A549 (cell line): ENCODE results near the gene CYP4Z1. TPM values are rescaled to one million over a fixed set of nuclear protein-coding genes. Genes with fewer than 3 reads are reported as not detected.
A peak's percentile ranks its signal among the peaks of the same experiment; 100 is the strongest.

Source experiments
- ATAC-seq, 2 experiments: fragments of 200-7000 bp in 1 of 2; fragments of >200 bp in 1 of 2; cut with Nextera tagmentation in 1 of 2; cut with Tn5 transposase in 1 of 2; 3 replicates each; pipeline versions ENCODE4 v1.8.0 to v1.9.1; 2018 to 2020; ENCODE audit warnings: mild to moderate bottlenecking in 1 of 2, moderate library complexity in 1 of 2
- CTCF ChIA-PET: fragments of 300-600 bp; sonication (Branson Sonifier 250); formaldehyde crosslinking; extraction: SDS; loops from one replicate; lab custom pipeline; 2021; ENCODE audit warnings: antibody characterized with exemption, inconsistent platforms; lab: Yijun Ruan, JAX
- POLR2A ChIA-PET: fragments of 350-600 bp; formaldehyde crosslinking; extraction: SDS; loops from one replicate; lab custom pipeline; 2021; ENCODE audit warnings: antibody characterized with exemption, inconsistent platforms; lab: Yijun Ruan, JAX
- DNase-seq, 2 experiments: peaks; one replicate each; pipeline versions ENCODE4 v3.0.0 to v3.0.0-alpha.2; 2011 to 2016; ENCODE audit warnings: low read depth in 1 of 2, low spot score in 1 of 2
- FAIRE-seq: peaks from 2 replicates; lab custom pipeline; 2011; peaks lifted over from hg19 to GRCh38; lab: Jason Lieb, UNC
- H3K27ac ChIP-seq, 2 experiments: fragments of >200 bp; sonication (Bioruptor Twin); formaldehyde crosslinking; 3 replicates each; pipeline ENCODE4 v1.5.1; 2016 to 2017
- H3K4me1 ChIP-seq: fragments of >200 bp; sonication (Bioruptor Twin); formaldehyde crosslinking; 3 replicates; pipeline ENCODE4 v1.6.1; 2016
- H3K4me2 ChIP-seq: fragments of >200 bp; sonication (Bioruptor Twin); formaldehyde crosslinking; 3 replicates; pipeline ENCODE4 v1.6.1; 2016
- H3K4me3 ChIP-seq: fragments of >200 bp; sonication (Bioruptor Twin); formaldehyde crosslinking; 3 replicates; pipeline ENCODE4 v1.5.1; 2016
- H3K9me3 ChIP-seq: fragments of >200 bp; sonication (Bioruptor Twin); formaldehyde crosslinking; 3 replicates; pipeline ENCODE4 v1.6.1; 2016
- ATOH8 ChIP-seq: fragments of 250-450 bp; sonication (Bioruptor Pico); IDR thresholded peaks from 2 replicates; pipeline ENCODE4 v1.5.0; 2020; ENCODE audit warnings: low read depth, mild to moderate bottlenecking, moderate library complexity
- CBX8 ChIP-seq: fragments of 200-600 bp; sonication (generic); IDR thresholded peaks from 2 replicates; pipeline ENCODE4 v1.6.1; 2016
- CHD2 ChIP-seq: fragments of 150-350 bp; IDR thresholded peaks from 2 replicates; pipeline ENCODE4 v1.6.1; 2014; ENCODE audit warnings: low read length; ENCODE audit not compliant: partially characterized antibody
- EHMT2 ChIP-seq: fragments of 200-600 bp; sonication (generic); IDR thresholded peaks from 2 replicates; pipeline ENCODE4 v1.6.1; 2016; ENCODE audit warnings: antibody characterized with exemption, low read depth, mild to moderate bottlenecking, moderate library complexity
- ELK1 ChIP-seq: fragments of 150-350 bp; IDR thresholded peaks from 2 replicates; pipeline ENCODE4 v1.6.1; 2014; ENCODE audit warnings: low read depth, mild to moderate bottlenecking, low read length
- FOXS1 ChIP-seq: fragments of 250-450 bp; sonication (Bioruptor Pico); IDR thresholded peaks from 2 replicates; pipeline ENCODE4 v1.5.0; 2020; ENCODE audit warnings: mild to moderate bottlenecking, moderate library complexity
- JUN ChIP-seq, 2 experiments: fragments of >200 bp; sonication (Bioruptor Twin); formaldehyde crosslinking; IDR thresholded peaks; 2 replicates in 1 of 2; 3 replicates in 1 of 2; pipeline ENCODE4 v1.6.1; 2016 to 2017
- JUNB ChIP-seq: fragments of >200 bp; sonication (Bioruptor Twin); formaldehyde crosslinking; IDR thresholded peaks from 2 replicates; pipeline ENCODE4 v1.6.1; 2016
- MAX ChIP-seq: IDR thresholded peaks from 2 replicates; pipeline ENCODE4 v1.6.1; 2012
- RAD21 ChIP-seq, 2 experiments: fragments of >200 bp in 1 of 2; sonication (Bioruptor Twin) in 1 of 2; formaldehyde crosslinking in 1 of 2; IDR thresholded peaks in 1 of 2; conservative IDR thresholded peaks in 1 of 2; 2 replicates in 1 of 2; 3 replicates in 1 of 2; pipeline ENCODE4 v1.6.1; 2012 to 2018; ENCODE audit warnings: inconsistent platforms in 1 of 2
- RARB ChIP-seq: fragments of 250-450 bp; sonication (Bioruptor Pico); IDR thresholded peaks from 2 replicates; pipeline ENCODE4 v1.8.0; 2021; ENCODE audit warnings: mild to moderate bottlenecking, moderate library complexity
- REST ChIP-seq: fragments of 200-600 bp; sonication (generic); IDR thresholded peaks from 2 replicates; pipeline ENCODE4 v1.6.1; 2016; ENCODE audit warnings: antibody characterized with exemption, mild to moderate bottlenecking, moderate library complexity
- RFX5 ChIP-seq: fragments of 450-650 bp; IDR thresholded peaks from 2 replicates; pipeline ENCODE4 v1.7.1; 2014; ENCODE audit warnings: antibody characterized with exemption, mild to moderate bottlenecking, moderate library complexity
- RNF2 ChIP-seq: fragments of 200-600 bp; sonication (generic); IDR thresholded peaks from 2 replicates; pipeline ENCODE4 v1.6.1; 2016; ENCODE audit warnings: low read depth, mild to moderate bottlenecking, antibody characterized with exemption, moderate library complexity, borderline replicate concordance
- SMC3 ChIP-seq: fragments of >200 bp; sonication (Bioruptor Twin); formaldehyde crosslinking; IDR thresholded peaks from 3 replicates; pipeline ENCODE4 v1.6.1; 2018; ENCODE audit warnings: inconsistent platforms
- ZC3H11A ChIP-seq: fragments of 450-650 bp; IDR thresholded peaks from 2 replicates; pipeline ENCODE4 v1.6.1; 2014; ENCODE audit warnings: antibody characterized with exemption, mild to moderate bottlenecking
- WGBS: methylation state at CpG from one replicate; pipeline ENCODE4 v1.1.6; 2017; ENCODE audit errors: missing lambda C conversion rate; 5-methylcytosine and 5-hydroxymethylcytosine counted together
- polyA plus RNA-seq, 4 experiments: library from polyadenylated mRNA; depleted of rRNA in 3 of 4; stranded (reverse); fragments of >200 nt; fragmentation: RNase III in 1 of 4; extraction: RNeasy Plus Mini Kit Qiagen cat#74134 plus additional on column Dnase treatment in 1 of 4; gene quantifications; 2 replicates in 3 of 4; 3 replicates in 1 of 4; pipeline ENCODE4 v1.2.3, GENCODE V29; 2011 to 2017

Gene CYP4Z1
- polyA plus RNA-seq, 2 of the 4 experiments (the other 2 are of a cell fraction) = not detected

DNA sequence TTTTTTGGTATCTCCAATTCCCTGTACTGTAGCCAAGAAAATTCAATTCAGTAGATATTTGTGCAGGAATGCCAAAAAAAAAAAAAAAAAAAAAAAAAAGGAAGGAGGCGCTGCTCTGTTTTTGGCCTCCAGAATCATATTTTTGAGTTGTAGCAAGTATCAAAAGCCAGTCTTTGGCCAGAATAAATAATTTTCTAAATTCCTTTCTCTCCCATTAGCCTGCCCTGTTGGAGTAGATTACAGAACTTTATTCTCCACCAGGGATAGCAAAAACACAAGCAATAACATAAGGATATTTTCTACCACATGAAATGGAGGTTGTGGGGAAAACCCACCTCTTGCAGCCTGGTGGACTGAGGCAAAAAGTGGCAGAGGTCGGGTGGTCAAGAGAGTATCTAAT is 46.0 kb upstream of the CYP4Z1 start (continued):
- TF ChIP-seq ELK1 (no peak), RFX5 (no peak), JUN (IDR thresholded peaks at IDR 0.05) (no peak), CBX8 (no peak), EHMT2 (no peak)
- TF ChIP-seq, all 56 proteins: peak for 0

- no peak within 1 kb of the TSS for H3K27ac ChIP-seq
- no peak for TF ChIP-seq ELK1
- TF ChIP-seq CHD2 = no peak
- no peak for TF ChIP-seq RNF2
- no peak for TF ChIP-seq FOXS1
- no peak for TF ChIP-seq REST
- no peak for TF ChIP-seq SMC3
- TF ChIP-seq JUNB = no peak
- no peak for TF ChIP-seq RARB (CRISPR knock-in tag)
- no peak for TF ChIP-seq ATOH8 (CRISPR knock-in tag)
- no peak for TF ChIP-seq RAD21 (conservative IDR thresholded peaks at IDR 0.05 in 1 of 2, IDR thresholded peaks at IDR 0.05 in 1 of 2)
- TF ChIP-seq ZC3H11A = no peak
- no peak for TF ChIP-seq MAX
- H3K4me1 ChIP-seq = no peaks in the 10 kb centered on the region
- WGBS = 36% methylated on average over 21 of the region's 49 CpGs
- 0 out of 3 replicates have a peak within 1 kb of the TSS, but pooled peaks have one; percentile 8 for H3K4me3 ChIP-seq
- peak within 1 kb of the TSS; percentile 29 for H3K4me2 ChIP-seq
- no peak for FAIRE-seq
- no peak for DNase-seq
- ChIA-PET CTCF (no interaction called here), POLR2A (no interaction called here)
- peak in 1 of 2 experiments; percentile 42; a peak in 2 of 6 replicates for ATAC-seq
- no peaks in the 10 kb centered on the region for H3K9me3 ChIP-seq
Measured at GRCh38 chr1:47023268-47024140, 43.5 kb upstream of the CYP4Z1 start, which contains the start of gene CYP4X1. Gene CYP4X1 (plus strand): TSS chr1:47023669. CDS start chr1:47023818, 149 bp downstream.
